OCI-LY7 (cell line): ENCODE measurements around the gene MARF1. TPM values are rescaled to one million over a fixed set of nuclear protein-coding genes. Genes with fewer than 3 reads are reported as not detected.
"Not testable (repeated sequence)": the region's sequence is repeated elsewhere in the genome, so short reads cannot be mapped to it uniquely, and the experiment has no call there.

ENCODE experiments used
- BruUV-seq: library from RNA; stranded (reverse); fragments of 400-500 nt; replicated peaks from 2 replicates; lab custom pipeline; 2021; lab: Mats Ljungman, UMichigan
- CTCF ChIA-PET: fragments of 300-600 bp; sonication (Branson Sonifier 250); formaldehyde crosslinking; loops from one replicate; lab custom pipeline; 2022; ENCODE audit warnings: antibody characterized with exemption; ENCODE audit not compliant: unreplicated experiment; lab: Charles Lee
- POLR2A ChIA-PET: fragments of 300-600 bp; sonication (Branson Sonifier 250); formaldehyde crosslinking; loops from one replicate; lab custom pipeline; 2022; ENCODE audit warnings: antibody characterized with exemption; lab: Charles Lee
- DNase-seq: peaks from one replicate; pipeline ENCODE4 v3.0.0-alpha.2; 2015; ENCODE audit warnings: low spot score
- H2AFZ ChIP-seq: fragments of 200-600 bp; sonication (generic), shearing (Covaris generic); 2 replicates; pipeline ENCODE4 v1.6.1; 2014; ENCODE audit warnings: mild to moderate bottlenecking, antibody characterized with exemption, low read length, moderate library complexity
- H3K27ac ChIP-seq: fragments of 200-600 bp; sonication (generic); 2 replicates; pipeline ENCODE4 v1.5.1; 2014; ENCODE audit warnings: mixed run types, low read depth, mild to moderate bottlenecking, moderate library complexity, low read length, inconsistent platforms; ENCODE audit not compliant: poor library complexity, severe bottlenecking
- H3K36me3 ChIP-seq: fragments of 200-600 bp; sonication (generic); 2 replicates; pipeline ENCODE4 v1.6.1; 2014; ENCODE audit warnings: mild to moderate bottlenecking, antibody characterized with exemption, low read length, moderate library complexity, mixed read lengths; ENCODE audit not compliant: insufficient read depth
- H3K4me1 ChIP-seq: fragments of 200-600 bp; sonication (generic); 2 replicates; pipeline ENCODE4 v1.5.1; 2014; ENCODE audit warnings: mild to moderate bottlenecking, low read length; ENCODE audit not compliant: insufficient read depth, poor library complexity, severe bottlenecking
- H3K4me2 ChIP-seq: fragments of 200-600 bp; sonication (generic); 2 replicates; pipeline ENCODE4 v1.6.1; 2014; ENCODE audit warnings: mild to moderate bottlenecking, low read length
- H3K4me3 ChIP-seq: fragments of 200-600 bp; sonication (generic); 2 replicates; pipeline ENCODE4 v1.5.1; 2014; ENCODE audit warnings: mild to moderate bottlenecking, low read depth, low read length; ENCODE audit not compliant: poor library complexity, severe bottlenecking
- H3K79me2 ChIP-seq: fragments of 200-600 bp; sonication (generic); 2 replicates; pipeline ENCODE4 v1.6.1; 2016; ENCODE audit warnings: low read depth, mild to moderate bottlenecking, low read length, moderate library complexity, mixed read lengths; ENCODE audit not compliant: insufficient read depth
- H3K9me2 ChIP-seq: fragments of 200-600 bp; sonication (generic); 2 replicates; pipeline ENCODE4 v1.6.1; 2016; ENCODE audit warnings: mild to moderate bottlenecking, low read length, mixed read lengths; ENCODE audit not compliant: insufficient read depth
- H3K9me3 ChIP-seq: fragments of 200-600 bp; sonication (generic); 2 replicates; pipeline ENCODE4 v1.6.1; 2014; ENCODE audit warnings: mild to moderate bottlenecking, mixed run types, low read length, mixed read lengths
- H4K20me1 ChIP-seq: fragments of 200-600 bp; sonication (generic); 2 replicates; pipeline ENCODE4 v1.6.1; 2014; ENCODE audit warnings: mild to moderate bottlenecking, antibody characterized with exemption, low read length, moderate library complexity, mixed read lengths; ENCODE audit not compliant: insufficient read depth
- CTCF ChIP-seq: fragments of 200-600 bp; sonication (generic); conservative IDR thresholded peaks from 2 replicates; pipeline ENCODE4 v1.5.1; 2014; ENCODE audit warnings: mild to moderate bottlenecking, antibody characterized with exemption, low read length, moderate library complexity, mixed read lengths
- EZH2phosphoT487 ChIP-seq: fragments of 200-600 bp; sonication (generic); IDR thresholded peaks from 2 replicates; pipeline ENCODE4 v1.6.1; 2018; ENCODE audit warnings: low read depth, borderline replicate concordance, mild to moderate bottlenecking, mixed run types, antibody characterized with exemption, low read length, moderate library complexity, mixed read lengths
- intact Hi-C: fragments of 100-400 bp; cut with micrococcal nuclease; formaldehyde crosslinking; loops from one replicate; pipeline ENCODE4 v1.10.0; 2022; ENCODE audit not compliant: unreplicated experiment
- total RNA-seq, 2 experiments: library from RNA; depleted of rRNA in 1 of 2; stranded (reverse); fragments of >200 nt in 1 of 2; shearing (Covaris generic) in 1 of 2; gene quantifications; 2 replicates each; pipeline ENCODE4 v1.2.3, GENCODE V29; 2014 to 2022

The MARF1 gene
- total RNA-seq, 2 experiments from 2014 or later, result 20.6 to 71.1 TPM

- intact Hi-C loops, result loop anchor here (10.0 kb wide), 1 partner anchor 457 kb away; no protein-coding TSS in a partner anchor
Measured at GRCh38 chr16:15647294-15648014, 4.5 kb upstream of the MARF1 start.

GRCh38 chr16:15646557-15647293, 3.8 kb upstream of the MARF1 start:
- H4K20me1 ChIP-seq, DNase-seq, BruUV-seq, H3K36me3 ChIP-seq, H3K4me3 ChIP-seq, H3K9me2 ChIP-seq, H3K27ac ChIP-seq, H3K9me3 ChIP-seq, CTCF ChIA-PET: not testable (repeated sequence)
- intact Hi-C loops, result loop anchor here (10.0 kb wide), 1 partner anchor 458 kb away; no protein-coding TSS in a partner anchor
- H3K4me2 ChIP-seq, result peak overlapping the region; percentile 7; the same call in 1 of the 2 replicates
- POLR2A ChIA-PET, result interaction anchor here (0.8 to 1.1 kb wide), 2 partner anchors 10 to 11 kb away, joined by 4 read pairs; no protein-coding TSS in a partner anchor
- peak overlapping the region; percentile 54; the same call in 1 of the 2 replicates for H2AFZ ChIP-seq
- peaks cover 23% of the 10 kb centered on the region for H3K79me2 ChIP-seq
- H3K4me1 ChIP-seq, result peaks cover 47% of the 10 kb centered on the region

More at GRCh38 chr16:15647294-15648014, 4.5 kb upstream of the MARF1 start:
- peaks cover 7% of the 10 kb centered on the region for H3K36me3 ChIP-seq
- peaks cover 54% of the 10 kb centered on the region for H3K4me1 ChIP-seq
- no peak overlapping the region for H3K27ac ChIP-seq
- POLR2A ChIA-PET, result interaction anchor here (1.1 kb wide), 1 partner anchor 11 kb away, joined by 3 read pairs; no protein-coding TSS in a partner anchor
- TF ChIP-seq CTCF (no peak), EZH2phosphoT487 (no peak)
- 0 out of 2 replicates have a peak, but pooled peaks cover 3% of the 10 kb centered on the region for H4K20me1 ChIP-seq
- peak overlapping the region; percentile 54; the same call in 1 of the 2 replicates for H2AFZ ChIP-seq
- BruUV-seq, result no TSS peak
- H3K9me3 ChIP-seq, result no peaks in the 10 kb centered on the region
- CTCF ChIA-PET, result no interaction called here
- no peak for DNase-seq
- H3K79me2 ChIP-seq, result peaks cover 23% of the 10 kb centered on the region
- H3K4me3 ChIP-seq, result no peak overlapping the region
- 0 out of 2 replicates have a peak overlapping the region, but pooled peaks have one; percentile 7 for H3K4me2 ChIP-seq
- no peaks in the 10 kb centered on the region for H3K9me2 ChIP-seq

- Histone ChIP-seq H3K4me1 (peaks cover 59% of the 10 kb centered on the region), H2AFZ (peak overlapping the region; percentile 54; the same call in 1 of the 2 replicates), H3K27ac (peak overlapping the region; percentile 89), H3K79me2 (peaks cover 24% of the 10 kb centered on the region), H3K4me2 (peak overlapping the region; percentile 86)
- BruUV-seq, H4K20me1 ChIP-seq, H3K9me3 ChIP-seq, H3K36me3 ChIP-seq, CTCF ChIA-PET, H3K4me3 ChIP-seq, H3K9me2 ChIP-seq, POLR2A ChIA-PET: not testable (repeated sequence)
- peak; percentile 62 for DNase-seq
- TF ChIP-seq CTCF, result peak; percentile 47
- intact Hi-C loops, result loop anchor here (10.0 kb wide), 1 partner anchor 460 kb away; no protein-coding TSS in a partner anchor
Measured at GRCh38 chr16:15644962-15645465, 2.1 kb upstream of the MARF1 start.
